ENCODE data around the gene MDM1. TPM values are rescaled to one million over a fixed set of nuclear protein-coding genes. Genes with fewer than 3 reads are reported as not detected.

Gene MDM1
- total RNA-seq, 4 donors from 2014 or later, result 8.2 to 23.5 (median 13.4) TPM

DNA sequence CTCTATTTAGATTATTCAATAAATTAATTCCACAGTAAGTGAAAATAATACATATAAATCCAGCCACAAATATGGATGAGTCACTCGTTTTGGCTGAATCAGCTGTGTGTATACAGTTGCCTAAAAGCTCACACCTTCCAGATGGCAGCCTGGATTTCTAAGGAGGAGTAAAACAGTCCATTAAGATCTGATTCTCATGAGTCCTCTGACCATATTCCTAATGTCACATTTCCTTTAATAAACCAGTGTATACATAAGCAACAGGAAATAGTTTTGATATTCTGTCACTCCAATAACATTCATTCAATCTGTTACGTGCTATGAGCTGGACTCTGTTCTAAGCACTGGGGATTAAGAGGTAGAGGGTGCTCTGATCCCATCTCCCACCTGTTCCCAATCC lies 21.8 kb downstream of the MDM1 start:
- no peak for DNase-seq
- Histone ChIP-seq H3K36me3 (peaks cover 0 to 42% (median 15%) of the 10 kb centered on the region in 4 donors), H3K4me3 (no peak overlapping the region), H3K4me1 (no peaks in the 10 kb centered on the region), H3K27ac (no peak overlapping the region), H3K27me3 (no peaks in the 10 kb centered on the region), H3K9me3 (no peaks in the 10 kb centered on the region)
- intact Hi-C loops (cut with DNase I; ENCODE audit: low total_unique reads) (loop anchor here (5.0 kb wide), 1 partner anchor 88 kb away; no protein-coding TSS in a partner anchor), in situ Hi-C loops (cut with MboI; ENCODE audit: low pct_ligation_motif_present in 1 of 4, low pct_unique_long_range_greater_than_20kb in 1 of 4, low sequenced_read_pairs in 3 of 4) (loop anchor here (10.0 to 25.0 kb wide), 2 partner anchors 86 to 273 kb away; partner anchors contain the start of gene IL26 (in 3 of the 4))
- 76 to 77% methylated on average over 1 to 2 of the region's 2 CpGs for WGBS, 2 donors (ENCODE audit: low coverage in 1 of 2)
- TF ChIP-seq POLR2AphosphoS5 (IDR thresholded peaks at IDR 0.05), result no peak
- no peak for TF ChIP-seq EP300 (IDR thresholded peaks at IDR 0.05; ENCODE audit: low read depth)
- TF ChIP-seq, protein P1, sequence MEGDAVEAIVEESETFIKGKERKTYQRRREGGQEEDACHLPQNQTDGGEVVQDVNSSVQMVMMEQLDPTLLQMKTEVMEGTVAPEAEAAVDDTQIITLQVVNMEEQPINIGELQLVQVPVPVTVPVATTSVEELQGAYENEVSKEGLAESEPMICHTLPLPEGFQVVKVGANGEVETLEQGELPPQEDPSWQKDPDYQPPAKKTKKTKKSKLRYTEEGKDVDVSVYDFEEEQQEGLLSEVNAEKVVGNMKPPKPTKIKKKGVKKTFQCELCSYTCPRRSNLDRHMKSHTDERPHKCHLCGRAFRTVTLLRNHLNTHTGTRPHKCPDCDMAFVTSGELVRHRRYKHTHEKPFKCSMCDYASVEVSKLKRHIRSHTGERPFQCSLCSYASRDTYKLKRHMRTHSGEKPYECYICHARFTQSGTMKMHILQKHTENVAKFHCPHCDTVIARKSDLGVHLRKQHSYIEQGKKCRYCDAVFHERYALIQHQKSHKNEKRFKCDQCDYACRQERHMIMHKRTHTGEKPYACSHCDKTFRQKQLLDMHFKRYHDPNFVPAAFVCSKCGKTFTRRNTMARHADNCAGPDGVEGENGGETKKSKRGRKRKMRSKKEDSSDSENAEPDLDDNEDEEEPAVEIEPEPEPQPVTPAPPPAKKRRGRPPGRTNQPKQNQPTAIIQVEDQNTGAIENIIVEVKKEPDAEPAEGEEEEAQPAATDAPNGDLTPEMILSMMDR (IDR thresholded peaks at IDR 0.05), result no peak
- TF ChIP-seq POLR2A (IDR thresholded peaks at IDR 0.05), result no peak

DNA sequence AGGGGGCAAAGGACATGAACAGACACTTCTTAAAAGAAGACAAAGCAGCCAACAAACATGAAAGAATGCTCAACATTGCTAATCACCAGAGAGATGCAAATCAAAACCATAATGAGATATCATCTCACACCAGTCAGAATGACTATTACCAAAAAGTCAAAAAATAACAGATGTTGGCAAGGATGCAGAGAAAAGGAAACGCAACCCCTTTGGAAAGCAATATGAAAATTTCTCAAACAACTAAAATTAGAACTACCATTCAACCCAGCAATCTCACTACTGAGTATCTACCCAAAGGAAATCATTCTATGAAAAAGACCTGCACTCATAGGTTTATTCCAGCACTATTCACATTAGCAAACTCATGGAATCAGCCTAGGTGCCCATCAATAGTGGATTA lies 25.6 kb downstream of the MDM1 start:
- TF ChIP-seq EP300 (IDR thresholded peaks at IDR 0.05; ENCODE audit: low read depth), result no peak
- TF ChIP-seq, protein P1 (IDR thresholded peaks at IDR 0.05), result no peak
- TF ChIP-seq POLR2A (IDR thresholded peaks at IDR 0.05), result no peak
- no peak for TF ChIP-seq POLR2AphosphoS5 (IDR thresholded peaks at IDR 0.05)
- DNase-seq, result no peak
- Histone ChIP-seq H3K36me3 (peaks cover 0 to 28% (median 8%) of the 10 kb centered on the region in 4 donors), H3K27me3 (no peaks in the 10 kb centered on the region), H3K4me1 (no peaks in the 10 kb centered on the region), H3K4me3 (no peak overlapping the region), H3K9me3 (no peaks in the 10 kb centered on the region), H3K27ac (no peak overlapping the region)
- WGBS, 2 donors (ENCODE audit: low coverage in 1 of 2), result 76 to 100% methylated on average over 1 of the region's 1 CpG
- in situ Hi-C loops (cut with MboI; ENCODE audit: low pct_ligation_motif_present in 1 of 4, low pct_unique_long_range_greater_than_20kb in 1 of 4, low sequenced_read_pairs in 3 of 4), result loop anchor here in 2 of 4 donors (5.0 to 25.0 kb wide), 2 partner anchors 74 to 269 kb away; no protein-coding TSS in a partner anchor
- intact Hi-C loops (cut with DNase I; ENCODE audit: low total_unique reads), result no loop called here

DNA sequence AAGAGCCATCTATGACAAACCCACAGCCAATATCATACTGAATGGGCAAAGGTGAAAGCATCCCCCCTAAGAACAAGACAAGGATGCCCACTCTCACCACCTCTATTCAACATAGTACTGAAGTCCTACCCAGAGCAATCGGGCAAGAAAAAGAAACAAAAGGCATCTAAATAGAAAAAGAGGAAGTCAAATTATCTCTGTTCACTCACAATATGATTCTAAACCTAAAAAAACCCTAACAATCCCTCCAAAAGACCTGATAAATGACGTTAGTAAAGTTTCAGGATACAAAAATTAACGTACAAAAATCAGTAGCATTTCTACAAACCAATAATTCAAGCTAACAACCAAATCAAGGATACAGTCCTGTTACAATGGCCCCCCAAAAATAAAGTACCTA lies 26.9 kb downstream of the MDM1 start:
- Histone ChIP-seq H3K27me3 (no peaks in the 10 kb centered on the region), H3K9me3 (no peaks in the 10 kb centered on the region), H3K36me3 (peaks cover 0 to 22% (median 8%) of the 10 kb centered on the region in 4 donors), H3K27ac (no peak overlapping the region), H3K4me3 (no peak overlapping the region), H3K4me1 (no peaks in the 10 kb centered on the region)
- in situ Hi-C loops (cut with MboI; ENCODE audit: low pct_ligation_motif_present in 1 of 4, low pct_unique_long_range_greater_than_20kb in 1 of 4, low sequenced_read_pairs in 3 of 4), result loop anchor here in 2 of 4 donors (5.0 to 25.0 kb wide), 2 partner anchors 73 to 268 kb away; no protein-coding TSS in a partner anchor
- no peak for TF ChIP-seq POLR2AphosphoS5 (IDR thresholded peaks at IDR 0.05)
- TF ChIP-seq, protein P1 (IDR thresholded peaks at IDR 0.05), result no peak
- TF ChIP-seq EP300 (IDR thresholded peaks at IDR 0.05; ENCODE audit: low read depth), result no peak
- TF ChIP-seq POLR2A (IDR thresholded peaks at IDR 0.05), result no peak
- 85 to 100% methylated on average over 3 of the region's 3 CpGs for WGBS, 2 donors (ENCODE audit: low coverage in 1 of 2)
- no peak for DNase-seq
- intact Hi-C loops (cut with DNase I; ENCODE audit: low total_unique reads), result no loop called here

DNA sequence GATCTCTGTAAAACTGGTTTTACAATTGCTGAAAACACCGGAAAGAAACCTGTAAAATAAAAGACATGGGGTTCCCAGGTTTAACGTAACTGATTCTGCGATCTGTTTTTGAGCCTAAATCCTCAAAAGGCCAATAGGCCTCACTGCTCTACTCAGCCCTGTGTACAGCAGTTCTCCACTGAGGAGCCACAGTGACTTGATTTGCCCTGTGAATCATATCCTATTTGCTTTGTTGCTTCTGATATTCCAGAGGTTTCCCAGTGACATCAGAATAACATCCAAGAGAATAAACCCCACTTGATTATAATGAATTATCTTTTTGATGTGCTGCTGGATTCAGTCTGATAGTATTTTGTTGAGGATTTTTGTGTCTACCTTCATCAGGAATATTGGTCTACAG lies 27.5 kb downstream of the MDM1 start:
- 95 to 96% methylated on average over 3 of the region's 3 CpGs for WGBS, 2 donors (ENCODE audit: low coverage in 1 of 2)
- in situ Hi-C loops (cut with MboI; ENCODE audit: low pct_ligation_motif_present in 1 of 4, low pct_unique_long_range_greater_than_20kb in 1 of 4, low sequenced_read_pairs in 3 of 4) (loop anchor here in 2 of 4 donors (5.0 to 25.0 kb wide), 2 partner anchors 72 to 267 kb away; no protein-coding TSS in a partner anchor), intact Hi-C loops (cut with DNase I; ENCODE audit: low total_unique reads) (no loop called here)

More for the DNA sequence above, 27.5 kb downstream of the MDM1 start:
- TF ChIP-seq POLR2AphosphoS5 (IDR thresholded peaks at IDR 0.05), result no peak
- H3K4me3 ChIP-seq, result no peak overlapping the region
- H3K27me3 ChIP-seq, result no peaks in the 10 kb centered on the region
- no peaks in the 10 kb centered on the region for H3K4me1 ChIP-seq
- peaks cover 0 to 19% (median 6%) of the 10 kb centered on the region in 4 donors for H3K36me3 ChIP-seq
- no peak for DNase-seq
- no peak overlapping the region for H3K27ac ChIP-seq
- no peaks in the 10 kb centered on the region for H3K9me3 ChIP-seq
